H1 (cell line): Measurements from ENCODE around the gene AATK. TPM values are rescaled to one million over a fixed set of nuclear protein-coding genes. Genes with fewer than 3 reads are reported as not detected.

Experiments
- BACH1 ChIP-seq: IDR thresholded peaks from 2 replicates; pipeline ENCODE4 v1.6.1; 2012; ENCODE audit warnings: low read length, improper control_type of control experiment
- HDAC6 ChIP-seq: IDR thresholded peaks from one replicate; pipeline ENCODE4 v1.7.1; 2012; ENCODE audit warnings: low read depth, mild to moderate bottlenecking, inconsistent platforms, low read length, moderate library complexity
- TEAD4 ChIP-seq: IDR thresholded peaks from 2 replicates; pipeline ENCODE4 v1.6.1; 2012; ENCODE audit warnings: low read depth, low read length, inconsistent platforms, mixed read lengths
- polyA plus RNA-seq, 7 experiments: library from polyadenylated mRNA; depleted of rRNA in 3 of 7; stranded (reverse) in 5 of 7; unstranded in 2 of 7; fragments of >200 nt in 5 of 7; fragments of 200-250 nt in 2 of 7; gene quantifications; 1 replicate in 5 of 7; 2 replicates in 1 of 7; 4 replicates in 1 of 7; pipeline versions ENCODE4 v1.2.1 to v1.2.3, GENCODE V29; 2011 to 2013; ENCODE audit warnings: missing spikeins in 2 of 7, mixed read lengths in 2 of 7
- total RNA-seq: library from RNA; stranded (reverse); fragmentation: NEBNext Ultra II Directional; extraction: Animal tissue kit (Norgen Biotek cat#: 25700); gene quantifications from 2 replicates; pipeline ENCODE4 v1.2.1, GENCODE V29; 2021
- TF ChIP-seq, protein P1 (sequence below): IDR thresholded peaks from 2 replicates; pipeline ENCODE4 v1.6.1; 2012; ENCODE audit warnings: inconsistent platforms

AATK gene
- total and polyA plus RNA-seq, 2 of the 8 experiments (the other 6 are each of a cell fraction or from before 2014, with no cell fraction given): 1.7 to 3.5 TPM

GRCh38 chr17:81209141-81209540, 43.1 kb upstream of the AATK start (continued):
- TF ChIP-seq, protein P1, sequence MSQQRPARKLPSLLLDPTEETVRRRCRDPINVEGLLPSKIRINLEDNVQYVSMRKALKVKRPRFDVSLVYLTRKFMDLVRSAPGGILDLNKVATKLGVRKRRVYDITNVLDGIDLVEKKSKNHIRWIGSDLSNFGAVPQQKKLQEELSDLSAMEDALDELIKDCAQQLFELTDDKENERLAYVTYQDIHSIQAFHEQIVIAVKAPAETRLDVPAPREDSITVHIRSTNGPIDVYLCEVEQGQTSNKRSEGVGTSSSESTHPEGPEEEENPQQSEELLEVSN: no peak
- TF ChIP-seq HDAC6: no peak
- no peak for TF ChIP-seq TEAD4
- no peak for TF ChIP-seq BACH1
- TF ChIP-seq, all 59 proteins: peak for 0
